NCI-H774 (cell line): ENCODE data around the gene CALY.

ENCODE experiments used
- DNase-seq: peaks from one replicate; lab custom pipeline; 2025; lab: John Stamatoyannopoulos, UW

The CALY gene

GRCh38 chr10:133366130-133366478 is 29.4 kb upstream of the CALY start:
- DNase-seq, result no peak

DNA sequence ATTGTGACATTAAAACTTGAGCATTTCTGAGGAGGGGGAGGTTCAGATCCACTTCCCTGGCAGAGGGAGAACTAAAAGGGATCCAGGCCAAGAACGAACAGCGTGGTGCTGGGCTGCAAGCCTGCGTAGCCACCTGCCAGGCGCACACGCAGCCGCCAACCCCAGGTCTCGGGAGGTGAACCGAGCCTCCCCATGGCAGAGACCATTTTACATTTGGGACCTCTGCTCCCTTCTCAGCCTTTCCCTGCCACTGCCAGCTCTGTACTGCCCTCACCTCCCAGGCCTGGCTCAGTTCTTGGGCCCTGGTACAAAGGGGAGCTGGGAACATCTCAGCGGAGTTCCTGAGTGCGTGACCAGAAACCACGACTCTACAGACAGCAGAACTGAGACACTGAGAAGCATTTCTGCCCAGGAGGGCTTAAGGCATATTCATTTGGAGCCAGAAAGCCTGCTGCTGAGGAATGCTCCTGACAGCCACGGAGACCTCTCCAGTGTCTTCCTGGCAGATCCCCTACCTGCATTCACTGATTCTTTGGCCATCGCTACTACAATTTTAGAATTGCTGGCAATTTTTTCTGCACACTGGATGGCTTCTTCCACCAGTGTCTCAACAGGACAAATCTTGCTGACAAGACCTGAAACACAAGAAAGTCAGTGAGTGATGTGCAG is 28.9 kb upstream of the CALY start:
- no peak for DNase-seq

DNA sequence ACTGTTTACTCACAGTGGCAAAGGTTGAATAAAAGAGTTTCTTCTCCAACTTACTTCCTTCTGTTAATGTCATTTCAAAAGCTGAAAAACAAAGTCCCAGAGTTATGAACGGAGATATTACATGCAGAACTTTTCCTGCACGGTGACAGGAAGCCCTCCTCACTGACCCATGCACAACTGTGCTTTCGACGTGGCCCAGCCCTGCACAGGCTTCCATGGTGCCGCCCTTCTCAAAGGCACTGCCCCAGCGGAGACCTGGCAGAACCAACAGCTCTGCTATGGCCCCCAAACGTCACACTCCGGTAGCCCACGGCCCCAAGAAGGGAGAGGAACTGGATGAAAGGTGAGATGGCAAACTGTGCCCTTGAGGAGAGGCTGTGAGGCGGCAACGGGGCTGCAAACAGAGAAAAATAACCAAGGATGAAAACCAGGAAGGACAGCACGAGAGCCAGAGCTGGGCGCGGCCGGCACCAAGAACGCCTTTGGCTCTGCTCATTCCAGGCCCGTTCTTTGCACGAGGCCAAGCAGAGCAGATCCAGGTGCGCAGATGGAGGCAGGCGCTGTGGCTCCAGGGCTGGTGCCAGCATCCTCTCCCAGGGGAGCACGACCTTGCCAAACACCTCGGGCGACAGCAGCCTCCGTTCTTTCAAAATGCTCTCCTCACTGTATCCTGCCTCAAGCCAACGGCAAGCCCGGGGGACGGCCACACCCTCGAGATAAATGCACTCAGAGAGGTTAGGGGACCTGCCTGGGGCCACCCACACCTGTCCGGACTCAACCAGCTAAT is 28.1 kb upstream of the CALY start:
- DNase-seq, result no peak

DNA sequence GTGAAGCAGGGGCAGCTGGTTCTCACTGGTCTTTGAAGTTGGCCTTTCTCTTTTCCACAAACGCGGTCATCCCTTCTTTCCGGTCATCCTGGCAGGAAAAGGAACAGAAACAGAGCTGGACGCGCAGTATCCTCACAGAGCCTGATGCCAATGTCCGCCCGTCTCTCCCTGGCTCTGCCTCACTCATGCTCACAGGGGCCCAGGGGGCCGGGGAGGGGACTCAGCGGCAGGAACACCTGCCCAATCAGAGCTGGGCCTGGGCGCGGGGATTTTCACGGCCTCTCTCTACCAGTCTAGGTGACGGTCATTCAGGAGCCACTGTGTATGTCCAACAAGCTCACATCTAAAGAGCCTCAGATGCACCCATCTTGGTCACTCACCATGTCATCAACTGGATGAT is 26.1 kb upstream of the CALY start:
- no peak for DNase-seq

- no peak for DNase-seq
These were observed 25.2 kb upstream of the CALY start for GRCh38 chr10:133361773-133362441.

- no peak for DNase-seq
These were observed 24.5 kb upstream of the CALY start for GRCh38 chr10:133361227-133361626.

DNA sequence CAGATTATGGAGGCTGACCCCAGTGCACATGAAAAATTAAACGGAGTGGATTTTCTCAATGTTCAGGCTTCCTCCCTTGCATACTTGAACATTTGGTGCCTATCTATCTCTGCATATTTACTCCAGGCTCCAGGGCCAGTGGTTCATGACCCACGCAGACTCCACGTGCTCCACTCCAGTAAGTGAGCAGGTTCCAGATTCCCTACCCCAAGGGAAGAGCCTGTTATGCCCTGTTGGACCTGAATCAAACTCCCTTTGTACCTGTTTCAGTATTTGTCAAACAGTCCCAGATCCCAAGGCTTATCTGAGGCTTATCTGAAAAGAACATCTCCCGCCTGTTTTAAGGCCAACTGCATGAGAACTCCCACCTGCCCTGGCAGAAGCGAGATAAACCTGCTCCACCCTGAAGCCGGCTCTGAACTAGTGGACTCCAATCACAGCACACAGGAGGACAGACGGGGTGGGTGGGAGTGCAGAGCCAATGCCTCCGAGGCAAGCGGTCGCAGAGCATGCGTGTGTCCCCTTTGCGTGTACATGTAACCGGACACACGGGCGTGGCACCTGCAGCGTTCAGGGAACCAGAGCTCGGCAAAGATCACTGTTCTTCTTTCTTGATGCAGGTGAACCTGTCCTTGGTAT is 23.4 kb upstream of the CALY start:
- no peak for DNase-seq

GRCh38 chr10:133359554-133359971 is 22.9 kb upstream of the CALY start:
- no peak for DNase-seq

DNA sequence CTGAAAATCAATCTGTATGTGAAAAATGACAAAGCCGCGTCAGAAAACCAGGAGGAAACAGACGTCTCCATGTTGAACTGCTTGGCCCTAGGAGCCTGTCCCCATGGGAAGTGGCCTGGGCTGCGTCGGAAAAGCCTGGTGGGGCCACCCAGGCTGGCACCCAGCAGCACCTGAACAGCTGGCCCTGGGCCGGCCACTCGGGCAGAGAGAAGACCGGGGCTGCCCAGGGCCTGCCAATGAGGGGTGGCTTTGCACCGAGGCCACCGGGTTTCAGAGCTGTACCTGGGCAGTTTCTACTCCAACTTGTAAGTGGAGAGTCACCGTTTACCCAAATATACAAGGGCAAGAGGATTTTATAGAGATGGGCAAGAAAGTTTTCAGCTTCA is 22.2 kb upstream of the CALY start:
- no peak for DNase-seq

GRCh38 chr10:133358162-133358924 is 21.6 kb upstream of the CALY start:
- DNase-seq, result no peak

DNA sequence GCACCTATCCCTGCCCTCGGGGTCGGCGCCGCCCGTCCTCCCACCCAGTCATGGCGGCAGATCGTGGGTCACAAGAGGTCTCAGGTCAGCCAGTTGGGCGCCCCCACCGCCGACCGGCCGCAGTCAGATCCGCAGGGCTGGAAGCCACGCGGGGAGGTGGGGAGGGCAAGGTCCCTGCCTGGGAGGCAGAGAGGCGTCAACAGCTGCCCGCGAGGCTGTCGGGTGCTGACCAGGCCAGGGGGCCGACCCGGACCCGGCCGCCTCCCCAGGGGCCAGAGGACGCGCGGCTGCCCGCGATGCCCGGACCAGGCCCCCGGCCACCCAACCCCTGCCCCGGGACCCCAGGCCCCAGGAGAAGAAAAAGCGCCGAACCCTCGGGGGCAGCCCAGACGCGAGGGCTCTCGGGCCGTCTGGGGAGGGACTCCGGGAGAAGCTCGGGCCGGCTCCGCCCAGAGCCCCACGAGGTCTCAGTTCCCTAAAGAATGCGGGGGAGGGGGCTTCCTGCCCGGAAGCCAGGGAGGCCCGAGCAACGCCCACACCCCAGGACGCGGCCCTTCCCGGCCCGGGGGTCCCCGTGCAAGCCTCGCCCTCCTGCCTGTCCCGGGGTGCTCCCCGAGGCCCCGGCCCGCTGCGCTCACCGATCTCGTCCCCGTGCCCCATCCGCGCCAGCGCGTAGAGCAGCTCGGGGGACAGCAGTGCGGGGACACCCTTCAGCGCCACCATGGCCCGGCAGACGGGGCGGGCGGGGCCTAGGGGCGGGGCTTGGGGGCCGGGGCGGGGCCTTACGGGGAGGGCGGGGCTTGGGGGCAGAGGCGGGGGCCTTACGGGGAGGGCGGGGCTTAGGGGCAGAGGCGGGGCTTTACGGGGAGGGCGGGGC is 20.8 kb upstream of the CALY start, which contains the start of gene FUOM:
Gene FUOM (minus strand): TSS at position 735 of the 877 bp plus-strand sequence. CDS start 12 bp downstream, at position 723.
- DNase-seq, result no peak

GRCh38 chr10:133356549-133357284 is 20.0 kb upstream of the CALY start:
- no peak for DNase-seq

GRCh38 chr10:133355991-133356390 is 19.3 kb upstream of the CALY start:
- DNase-seq, result no peak

DNA sequence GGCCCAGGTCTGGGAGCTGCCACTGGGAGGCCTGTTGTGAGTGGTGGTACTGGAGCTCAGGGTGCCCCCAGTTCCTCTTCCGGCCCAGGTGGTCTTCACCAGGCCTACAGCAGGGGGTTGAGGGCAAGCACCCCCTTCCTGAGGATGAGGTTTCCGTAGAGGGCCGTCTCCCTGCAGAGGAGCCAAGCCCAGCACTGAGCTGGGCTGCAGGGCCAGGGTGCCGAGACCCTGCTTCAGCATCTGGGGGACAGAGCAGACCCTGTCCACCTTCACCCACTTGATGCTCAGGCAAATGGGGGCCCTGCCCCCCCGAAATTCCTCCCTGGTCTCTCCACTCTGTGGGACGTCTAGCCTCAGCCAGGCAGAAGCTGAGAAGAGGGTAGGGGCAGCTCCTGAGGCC is 18.6 kb upstream of the CALY start:
- DNase-seq, result no peak

DNA sequence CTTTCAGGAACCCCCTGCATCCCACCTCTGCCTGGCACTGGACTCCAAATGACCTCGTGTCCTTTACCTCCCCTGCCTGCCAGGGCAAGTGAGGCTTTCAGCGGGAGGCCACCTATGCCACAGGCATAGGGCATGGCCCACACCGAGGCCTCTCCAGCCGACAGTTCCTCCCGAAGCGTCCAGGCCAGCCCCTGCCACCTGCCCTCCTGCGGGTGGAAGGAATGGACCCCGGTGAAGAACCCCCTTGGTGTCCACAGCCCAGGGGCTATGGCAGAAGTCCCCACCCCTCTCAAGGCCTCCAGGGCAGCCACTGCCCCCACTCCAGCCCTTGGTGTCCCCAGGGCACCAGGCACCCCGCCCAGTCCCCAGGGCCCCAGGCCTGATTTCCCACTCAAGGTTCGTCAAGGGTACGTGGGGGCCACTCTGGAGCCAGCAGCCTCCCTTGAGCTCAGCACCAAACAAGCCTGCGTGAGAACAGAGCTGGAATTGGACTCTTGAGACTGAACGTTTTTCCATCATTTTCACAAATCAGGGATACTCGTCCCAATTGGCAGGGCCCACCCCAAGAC is 18.1 kb upstream of the CALY start:
- DNase-seq, result no peak

GRCh38 chr10:133353988-133354605 is 17.4 kb upstream of the CALY start:
- no peak for DNase-seq

GRCh38 chr10:133353202-133353959 is 16.7 kb upstream of the CALY start:
- no peak for DNase-seq
